Measurements from ENCODE around the gene DUSP28. TPM values are rescaled to one million over a fixed set of nuclear protein-coding genes. Genes with fewer than 3 reads are reported as not detected.

The DUSP28 gene
- total RNA-seq, 1 donor from 2014 or later: 8.6 TPM

DNA sequence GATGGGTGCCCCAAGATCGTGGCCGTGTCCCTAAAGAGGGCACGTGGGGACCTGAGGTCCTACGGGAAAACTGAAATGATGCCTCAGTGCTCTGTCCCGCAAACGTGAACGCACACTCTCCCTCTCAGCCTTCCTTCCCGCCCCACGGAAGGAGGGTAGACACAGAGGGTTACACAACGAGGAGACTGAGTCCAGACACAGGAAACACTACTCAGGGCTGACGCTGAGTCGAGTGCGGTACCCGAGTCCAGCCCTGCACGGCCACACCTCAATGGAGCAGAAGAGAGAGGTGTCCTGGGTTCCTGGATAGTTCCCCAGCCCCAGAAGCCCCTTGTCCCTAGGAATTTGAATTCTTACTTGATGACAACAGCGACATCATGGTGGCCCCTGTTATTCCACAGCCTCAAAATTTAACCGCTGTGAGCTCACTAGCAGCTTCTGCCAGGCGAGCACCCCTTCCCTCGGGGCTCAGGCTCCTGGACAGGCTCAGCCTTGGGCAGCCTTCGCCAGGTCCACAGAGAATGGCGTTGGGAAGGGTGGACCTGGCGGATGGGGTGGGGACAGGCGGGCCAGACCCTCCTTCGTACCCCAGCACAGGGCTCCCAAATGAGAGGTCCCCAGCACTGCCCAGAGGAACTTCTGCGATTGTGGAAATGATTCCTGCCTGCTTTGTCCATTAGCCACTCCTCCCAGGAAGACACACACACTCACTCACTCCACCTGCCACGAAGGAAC is 7.1 kb downstream of the DUSP28 start:
- peak overlapping the region; percentile 90 for H3K27ac Mint-ChIP-seq
- no peaks in the 10 kb centered on the region for H3K9me3 Mint-ChIP-seq
- peaks cover 27% of the 10 kb centered on the region for H3K36me3 Mint-ChIP-seq (ENCODE audit: low read depth)
- no peak for DNase-seq (ENCODE audit: low spot score)
- no peaks in the 10 kb centered on the region for H3K27me3 Mint-ChIP-seq (ENCODE audit: insufficient read depth)
- peak overlapping the region; percentile 93 for H3K4me3 Mint-ChIP-seq
- H3K4me1 Mint-ChIP-seq (ENCODE audit: low read depth): peaks cover 75% of the 10 kb centered on the region
- intact Hi-C loops (cut with micrococcal nuclease): loop anchor here (5.0 to 10.0 kb wide), 7 partner anchors 137 to 1120 kb away; partner anchors contain the start of genes ATG4B, COPS9, DTYMK and NDUFA10

GRCh38 chr2:240567872-240568677 is 7.9 kb downstream of the DUSP28 start, which contains the start of gene RNPEPL1:
RNPEPL1 (plus strand) TSS chr2:240568484; CDS start chr2:240568587, 103 bp downstream.
- H3K4me1 Mint-ChIP-seq (ENCODE audit: low read depth): peaks cover 68% of the 10 kb centered on the region
- intact Hi-C loops (cut with micrococcal nuclease): loop anchor here (5.0 to 10.0 kb wide), 7 partner anchors 137 to 1119 kb away; partner anchors contain the start of genes ATG4B, COPS9, DTYMK and NDUFA10
- H3K36me3 Mint-ChIP-seq (ENCODE audit: low read depth): peaks cover 24% of the 10 kb centered on the region
- H3K4me3 Mint-ChIP-seq: peak within 1 kb of the TSS; percentile 93
- no peaks in the 10 kb centered on the region for H3K27me3 Mint-ChIP-seq (ENCODE audit: insufficient read depth)
- no peaks in the 10 kb centered on the region for H3K9me3 Mint-ChIP-seq
- H3K27ac Mint-ChIP-seq: peak within 1 kb of the TSS; percentile 90
- DNase-seq (ENCODE audit: low spot score): peak; percentile 58

- H3K27me3 Mint-ChIP-seq (ENCODE audit: insufficient read depth): no peaks in the 10 kb centered on the region
- intact Hi-C loops (cut with micrococcal nuclease): loop anchor here (5.0 to 10.0 kb wide), 7 partner anchors 136 to 1118 kb away; partner anchors contain the start of genes ATG4B, COPS9, DTYMK and NDUFA10
- peaks cover 59% of the 10 kb centered on the region for H3K4me1 Mint-ChIP-seq (ENCODE audit: low read depth)
- DNase-seq (ENCODE audit: low spot score): peak; percentile 54
- peak overlapping the region; percentile 83 for H3K4me3 Mint-ChIP-seq
- no peaks in the 10 kb centered on the region for H3K9me3 Mint-ChIP-seq
- peaks cover 16% of the 10 kb centered on the region for H3K36me3 Mint-ChIP-seq (ENCODE audit: low read depth)
- H3K27ac Mint-ChIP-seq: peak overlapping the region; percentile 82
Observed at GRCh38 chr2:240568678-240569522, 8.7 kb downstream of the DUSP28 start.

GRCh38 chr2:240569523-240569997 is 9.4 kb downstream of the DUSP28 start:
- peaks cover 53% of the 10 kb centered on the region for H3K4me1 Mint-ChIP-seq (ENCODE audit: low read depth)

GRCh38 chr2:240569998-240570530 is 9.9 kb downstream of the DUSP28 start:
- intact Hi-C loops (cut with micrococcal nuclease): loop anchor here (5.0 to 10.0 kb wide), 7 partner anchors 135 to 1117 kb away; partner anchors contain the start of genes ATG4B, COPS9, DTYMK and NDUFA10
- no peak for DNase-seq (ENCODE audit: low spot score)
- Mint-ChIP-seq H3K4me1 (ENCODE audit: low read depth) (peaks cover 48% of the 10 kb centered on the region), H3K27me3 (ENCODE audit: insufficient read depth) (no peaks in the 10 kb centered on the region), H3K36me3 (ENCODE audit: low read depth) (peaks cover 8% of the 10 kb centered on the region), H3K27ac (no peak overlapping the region), H3K9me3 (no peaks in the 10 kb centered on the region), H3K4me3 (peak overlapping the region; percentile 83)

More at GRCh38 chr2:240569523-240569997, 9.4 kb downstream of the DUSP28 start:
- Mint-ChIP-seq H3K27me3 (ENCODE audit: insufficient read depth) (no peaks in the 10 kb centered on the region), H3K9me3 (no peaks in the 10 kb centered on the region), H3K4me3 (peak overlapping the region; percentile 83), H3K27ac (peak overlapping the region; percentile 52), H3K36me3 (ENCODE audit: low read depth) (peaks cover 12% of the 10 kb centered on the region)
- intact Hi-C loops (cut with micrococcal nuclease): loop anchor here (5.0 to 10.0 kb wide), 7 partner anchors 135 to 1118 kb away; partner anchors contain the start of genes ATG4B, COPS9, DTYMK and NDUFA10
- no peak for DNase-seq (ENCODE audit: low spot score)

- H3K27ac Mint-ChIP-seq: peak overlapping the region; percentile 18
- peaks cover 5% of the 10 kb centered on the region for H3K36me3 Mint-ChIP-seq (ENCODE audit: low read depth)
- H3K27me3 Mint-ChIP-seq (ENCODE audit: insufficient read depth): no peaks in the 10 kb centered on the region
- H3K4me1 Mint-ChIP-seq (ENCODE audit: low read depth): peaks cover 41% of the 10 kb centered on the region
- no peak for DNase-seq (ENCODE audit: low spot score)
- H3K9me3 Mint-ChIP-seq: no peaks in the 10 kb centered on the region
- intact Hi-C loops (cut with micrococcal nuclease): no loop called here
- peak overlapping the region; percentile 83 for H3K4me3 Mint-ChIP-seq
Observed at GRCh38 chr2:240570531-240571313, 10.6 kb downstream of the DUSP28 start.

DNA sequence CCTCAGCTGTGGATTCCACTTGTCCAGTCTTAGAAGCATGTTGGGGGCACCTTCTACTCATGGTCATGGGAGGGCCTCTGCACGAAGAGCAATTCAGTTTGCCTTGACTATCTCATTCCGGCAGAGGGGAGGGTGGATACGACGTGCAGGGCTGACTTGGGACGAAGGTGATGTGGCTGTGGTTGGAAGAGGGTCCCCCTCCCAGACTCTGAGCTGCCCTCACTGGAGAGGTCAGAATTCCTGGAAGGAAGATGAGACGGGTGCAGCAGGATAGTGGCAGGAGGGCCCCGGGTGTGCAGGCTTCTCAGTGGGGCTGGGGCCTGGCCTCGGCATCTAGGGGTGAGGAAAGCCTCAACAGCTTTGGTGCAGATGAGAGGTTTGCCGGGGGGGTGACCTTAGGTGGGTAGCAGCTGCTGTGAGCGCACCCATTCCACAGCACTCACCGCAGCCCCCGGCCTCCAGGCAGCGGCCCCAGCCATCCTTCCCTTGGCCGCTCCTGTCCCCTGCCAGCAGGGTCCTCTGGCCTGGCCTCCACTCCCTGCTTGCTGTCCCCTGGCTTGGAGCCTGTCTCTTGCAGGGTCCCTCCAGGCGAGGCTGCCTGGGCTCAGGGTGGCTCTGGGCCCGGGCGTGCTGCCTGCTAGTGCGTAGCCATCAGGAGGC is 11.3 kb downstream of the DUSP28 start:
- H3K4me1 Mint-ChIP-seq (ENCODE audit: low read depth): peaks cover 35% of the 10 kb centered on the region
- no peaks in the 10 kb centered on the region for H3K27me3 Mint-ChIP-seq (ENCODE audit: insufficient read depth)
- no peak overlapping the region for H3K27ac Mint-ChIP-seq
- intact Hi-C loops (cut with micrococcal nuclease): no loop called here
- peak overlapping the region; percentile 16 for H3K4me3 Mint-ChIP-seq
- H3K9me3 Mint-ChIP-seq: no peaks in the 10 kb centered on the region
- DNase-seq (ENCODE audit: low spot score): no peak
- peaks cover 5% of the 10 kb centered on the region for H3K36me3 Mint-ChIP-seq (ENCODE audit: low read depth)

DNA sequence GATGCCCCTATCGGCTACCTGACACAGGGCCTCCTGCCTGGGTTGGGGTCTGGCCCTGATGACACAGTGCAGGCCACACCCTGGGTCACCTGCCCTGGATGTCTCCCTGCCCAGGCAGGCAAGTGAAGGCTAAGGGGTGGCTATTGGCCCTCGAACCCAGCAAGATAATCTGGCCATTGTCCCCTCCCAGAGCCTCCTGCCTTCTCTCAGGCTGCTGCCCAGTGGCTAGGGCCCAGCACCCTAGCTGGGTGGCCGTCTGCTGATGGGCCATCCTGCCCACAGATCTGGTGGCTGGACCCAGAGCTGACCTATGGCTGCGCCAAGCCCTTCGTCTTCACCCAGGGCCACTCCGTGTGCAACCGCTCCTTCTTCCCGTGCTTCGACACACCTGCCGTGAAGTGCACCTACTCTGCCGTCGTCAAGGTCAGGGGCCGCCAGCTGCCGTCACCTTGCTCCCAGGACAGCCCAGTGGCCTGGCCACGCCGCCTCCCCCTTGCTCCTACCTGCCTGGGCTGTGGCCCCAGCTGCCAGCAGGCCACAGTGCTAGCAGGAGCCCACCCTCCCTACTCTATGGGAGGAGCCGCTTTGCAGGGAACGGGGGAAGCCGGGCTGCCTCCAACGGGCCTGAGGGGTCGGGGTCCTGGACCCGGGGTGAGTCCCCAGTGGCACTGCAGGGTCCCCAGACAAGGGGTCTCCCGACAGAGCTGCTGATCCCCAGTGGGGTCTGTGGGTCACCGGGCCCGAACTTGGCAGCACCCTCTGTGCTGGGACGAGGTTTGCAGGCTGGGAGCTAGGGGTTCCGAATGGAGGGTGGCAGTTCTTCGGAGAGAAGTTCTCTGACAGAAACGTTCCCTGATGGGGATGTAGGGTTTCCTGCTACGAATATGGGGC is 12.2 kb downstream of the DUSP28 start:
- Mint-ChIP-seq H3K27me3 (ENCODE audit: insufficient read depth) (no peaks in the 10 kb centered on the region), H3K4me1 (ENCODE audit: low read depth) (peaks cover 29% of the 10 kb centered on the region), H3K27ac (no peak overlapping the region), H3K9me3 (no peaks in the 10 kb centered on the region), H3K36me3 (ENCODE audit: low read depth) (peaks cover 7% of the 10 kb centered on the region), H3K4me3 (no peak overlapping the region)
- intact Hi-C loops (cut with micrococcal nuclease): no loop called here
- DNase-seq (ENCODE audit: low spot score): no peak

DNA sequence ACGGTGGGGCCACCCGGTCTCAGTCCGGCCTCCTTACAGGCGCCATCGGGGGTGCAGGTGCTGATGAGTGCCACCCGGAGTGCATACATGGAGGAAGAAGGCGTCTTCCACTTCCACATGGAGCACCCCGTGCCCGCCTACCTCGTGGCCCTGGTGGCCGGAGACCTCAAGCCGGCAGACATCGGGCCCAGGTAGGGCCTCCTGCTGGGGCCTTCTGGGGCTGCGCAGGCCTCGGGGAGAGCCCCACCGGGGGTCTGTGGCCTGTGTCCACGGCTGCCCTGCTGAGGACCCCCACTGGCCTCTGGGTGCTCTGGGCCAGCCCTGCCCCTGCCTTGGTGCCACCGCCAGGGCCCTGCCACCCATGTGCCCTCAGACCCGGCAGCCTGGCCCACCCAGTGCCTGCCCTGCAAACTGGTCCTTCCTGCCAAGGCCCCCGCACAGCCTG is 12.9 kb downstream of the DUSP28 start:
- intact Hi-C loops (cut with micrococcal nuclease): no loop called here
- Mint-ChIP-seq H3K4me3 (no peak overlapping the region), H3K27ac (no peak overlapping the region), H3K27me3 (ENCODE audit: insufficient read depth) (no peaks in the 10 kb centered on the region), H3K36me3 (ENCODE audit: low read depth) (peaks cover 6% of the 10 kb centered on the region), H3K9me3 (no peaks in the 10 kb centered on the region), H3K4me1 (ENCODE audit: low read depth) (peaks cover 23% of the 10 kb centered on the region)
- DNase-seq (ENCODE audit: low spot score): no peak

Measured in activated T-helper 1 cell treated with anti-CD3 and anti-CD28 coated beads, Interleukin-12 subunit alpha, Interleukin-12 subunit beta, Interleukin-2, Interleukin-4 antibody, amounts not matched to agents 30 ng/mL and 10 ng/mL and 1 ng/mL, durations not matched to agents 14 hours and 24 hours and 36 hours (primary cell).